ENCODE measurements around the gene ARHGAP22. TPM values are rescaled to one million over a fixed set of nuclear protein-coding genes. Genes with fewer than 3 reads are reported as not detected.

The ARHGAP22 gene
- total RNA-seq, 3 donors from 2014 or later (not counting 1 experiment from before 2014, with no cell fraction given): 0.21 to 0.40 TPM; not detected in 1

DNA sequence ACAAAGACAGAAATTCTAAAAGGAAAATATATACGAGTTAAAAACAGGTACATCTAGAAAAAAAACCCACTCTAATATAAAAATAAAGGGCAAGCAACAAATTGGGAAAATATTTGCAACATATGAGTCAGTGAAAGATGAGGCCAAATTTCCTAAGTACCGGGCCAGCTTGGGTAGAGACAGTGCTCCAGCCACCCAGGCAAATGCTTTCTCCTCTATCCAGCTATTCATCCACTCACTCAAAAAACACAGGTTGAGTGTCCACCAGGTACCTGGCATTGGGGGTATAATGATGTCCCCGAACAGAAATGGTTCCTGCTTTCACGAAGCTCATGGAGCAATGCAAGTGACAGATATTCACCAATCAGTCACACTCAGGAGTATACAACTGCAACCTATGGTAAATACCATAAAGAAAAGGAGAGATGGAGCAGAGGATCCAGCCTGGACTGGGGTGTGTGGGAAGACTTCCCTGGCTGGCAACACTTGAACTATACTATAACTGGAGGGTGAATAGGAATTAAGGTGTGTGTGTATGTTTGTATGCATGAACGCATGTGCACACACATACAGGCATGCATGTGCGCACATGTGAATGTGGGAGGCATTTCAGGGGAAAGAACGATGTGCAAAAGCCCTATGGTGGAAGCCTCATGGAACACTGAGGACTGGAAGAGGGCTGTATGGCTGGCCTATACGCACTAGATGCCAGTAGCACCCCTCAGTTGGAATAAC, 2.3 kb downstream of the ARHGAP22 start:
- H3K9me3 Mint-ChIP-seq: no peaks in the 10 kb centered on the region
- Histone ChIP-seq H3K4me1 (ENCODE audit: control insufficient read depth, insufficient read depth, low read length) (peaks cover 11% of the 10 kb centered on the region), H3K27ac (ENCODE audit: low read length) (no peak overlapping the region), H3K36me3 (ENCODE audit: control insufficient read depth, insufficient read depth, low read length) (no peaks in the 10 kb centered on the region), H3K27me3 (ENCODE audit: control insufficient read depth, insufficient read depth, low read length) (peaks cover 10% of the 10 kb centered on the region), H3K9me3 (ENCODE audit: control insufficient read depth, insufficient read depth, low read length) (no peaks in the 10 kb centered on the region), H3K4me3 (ENCODE audit: low read length) (no peak overlapping the region)
- peaks cover 30 to 31% of the 10 kb centered on the region in 2 donors for H3K27me3 Mint-ChIP-seq (ENCODE audit: low read depth in 2 of 2)
- H3K36me3 Mint-ChIP-seq: no peaks in the 10 kb centered on the region
- intact Hi-C loops (cut with micrococcal nuclease): no loop called here
- DNase-seq: no peak
- H3K4me1 Mint-ChIP-seq: peaks cover 0 to 5% of the 10 kb centered on the region in 2 donors
- no peak overlapping the region for H3K27ac Mint-ChIP-seq
- TF ChIP-seq, protein P1, sequence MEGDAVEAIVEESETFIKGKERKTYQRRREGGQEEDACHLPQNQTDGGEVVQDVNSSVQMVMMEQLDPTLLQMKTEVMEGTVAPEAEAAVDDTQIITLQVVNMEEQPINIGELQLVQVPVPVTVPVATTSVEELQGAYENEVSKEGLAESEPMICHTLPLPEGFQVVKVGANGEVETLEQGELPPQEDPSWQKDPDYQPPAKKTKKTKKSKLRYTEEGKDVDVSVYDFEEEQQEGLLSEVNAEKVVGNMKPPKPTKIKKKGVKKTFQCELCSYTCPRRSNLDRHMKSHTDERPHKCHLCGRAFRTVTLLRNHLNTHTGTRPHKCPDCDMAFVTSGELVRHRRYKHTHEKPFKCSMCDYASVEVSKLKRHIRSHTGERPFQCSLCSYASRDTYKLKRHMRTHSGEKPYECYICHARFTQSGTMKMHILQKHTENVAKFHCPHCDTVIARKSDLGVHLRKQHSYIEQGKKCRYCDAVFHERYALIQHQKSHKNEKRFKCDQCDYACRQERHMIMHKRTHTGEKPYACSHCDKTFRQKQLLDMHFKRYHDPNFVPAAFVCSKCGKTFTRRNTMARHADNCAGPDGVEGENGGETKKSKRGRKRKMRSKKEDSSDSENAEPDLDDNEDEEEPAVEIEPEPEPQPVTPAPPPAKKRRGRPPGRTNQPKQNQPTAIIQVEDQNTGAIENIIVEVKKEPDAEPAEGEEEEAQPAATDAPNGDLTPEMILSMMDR (IDR thresholded peaks at IDR 0.05): no peak
- no peak overlapping the region for H3K4me3 Mint-ChIP-seq
- no peak for ATAC-seq
- WGBS (ENCODE audit: insufficient coverage): 91% methylated on average over 6 of the region's 8 CpGs

DNA sequence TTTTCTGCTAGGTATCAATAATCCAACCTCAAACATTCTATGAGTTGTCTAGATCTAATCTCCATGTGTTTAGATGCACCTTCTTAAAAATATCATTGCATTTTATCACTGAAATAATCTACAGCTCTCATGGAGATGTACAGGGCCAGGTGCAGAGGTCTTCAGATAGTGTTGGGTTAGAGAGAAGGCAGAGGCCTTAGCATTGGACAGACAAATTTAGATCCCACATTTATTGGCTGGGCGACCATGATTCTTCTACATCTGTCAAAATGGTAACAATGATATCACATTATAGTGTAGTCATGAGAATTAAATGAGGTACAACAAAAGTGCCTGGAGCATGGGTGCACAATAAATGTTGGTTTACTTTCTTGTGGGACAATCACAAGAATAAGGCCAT, 3.1 kb downstream of the ARHGAP22 start:
- Mint-ChIP-seq H3K9me3 (no peaks in the 10 kb centered on the region), H3K4me3 (no peak overlapping the region), H3K27me3 (ENCODE audit: low read depth in 2 of 2) (peaks cover 25 to 30% of the 10 kb centered on the region in 2 donors), H3K27ac (no peak overlapping the region), H3K36me3 (no peaks in the 10 kb centered on the region), H3K4me1 (peaks cover 0 to 5% of the 10 kb centered on the region in 2 donors)
- DNase-seq (no peak), ATAC-seq (no peak)
- TF ChIP-seq, protein P1 (IDR thresholded peaks at IDR 0.05): no peak
- Histone ChIP-seq H3K4me1 (ENCODE audit: control insufficient read depth, insufficient read depth, low read length) (peaks cover 10% of the 10 kb centered on the region), H3K27me3 (ENCODE audit: control insufficient read depth, insufficient read depth, low read length) (peaks cover 10% of the 10 kb centered on the region), H3K4me3 (ENCODE audit: low read length) (no peak overlapping the region), H3K27ac (ENCODE audit: low read length) (no peak overlapping the region), H3K36me3 (ENCODE audit: control insufficient read depth, insufficient read depth, low read length) (no peaks in the 10 kb centered on the region), H3K9me3 (ENCODE audit: control insufficient read depth, insufficient read depth, low read length) (no peaks in the 10 kb centered on the region)
- intact Hi-C loops (cut with micrococcal nuclease): no loop called here
- 100% methylated on average over 1 of the region's 1 CpG for WGBS (ENCODE audit: insufficient coverage)

DNA sequence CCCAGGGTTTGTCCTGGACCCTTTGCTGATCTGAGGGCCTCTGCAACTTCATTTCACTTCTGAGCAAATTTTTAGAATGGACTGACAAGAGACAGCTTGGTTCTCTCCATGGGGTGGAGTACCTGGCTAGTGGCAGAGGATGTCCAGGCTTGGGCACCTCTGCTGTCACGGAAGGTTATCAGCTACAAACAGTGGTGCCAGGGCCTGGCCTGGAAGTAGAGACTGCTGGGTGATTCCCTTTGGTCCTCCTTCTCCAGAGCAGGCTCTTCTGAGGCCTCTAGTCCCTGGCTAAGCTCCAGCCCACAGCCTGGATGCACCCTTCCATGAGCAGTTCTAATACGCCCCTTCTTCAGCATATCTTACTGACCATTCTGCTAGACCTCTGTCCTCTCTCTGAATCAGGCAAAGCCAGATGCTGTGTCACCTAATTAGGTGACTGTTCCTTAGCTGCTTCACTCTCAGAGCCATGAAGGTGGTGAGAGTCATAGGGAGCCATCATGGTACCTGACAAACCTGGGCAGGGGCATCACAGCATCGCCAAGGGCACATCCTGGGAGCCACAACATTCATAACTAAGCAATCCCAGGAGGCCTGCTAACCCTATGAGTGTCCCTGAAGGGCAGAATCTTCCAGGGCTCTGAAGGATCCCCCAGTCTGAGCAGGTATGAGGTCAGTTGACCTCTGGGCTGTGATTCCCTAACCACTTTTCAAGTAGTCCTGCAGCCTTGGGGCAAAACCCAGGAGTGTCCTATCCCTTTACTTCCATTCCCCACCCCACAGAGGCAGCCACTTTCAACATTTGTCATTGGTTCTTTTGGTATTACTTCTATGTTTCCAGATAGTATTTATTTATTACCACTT, 4.0 kb downstream of the ARHGAP22 start:
- Mint-ChIP-seq H3K36me3 (no peaks in the 10 kb centered on the region), H3K4me3 (no peak overlapping the region), H3K27ac (no peak overlapping the region), H3K4me1 (peaks cover 0 to 5% of the 10 kb centered on the region in 2 donors), H3K9me3 (no peaks in the 10 kb centered on the region), H3K27me3 (ENCODE audit: low read depth in 2 of 2) (peaks cover 16 to 23% of the 10 kb centered on the region in 2 donors)
- ATAC-seq: no peak
- no peaks in the 10 kb centered on the region for H3K9me3 ChIP-seq (ENCODE audit: control insufficient read depth, insufficient read depth, low read length)
- H3K27ac ChIP-seq (ENCODE audit: low read length): no peak overlapping the region
- 94% methylated on average over 3 of the region's 3 CpGs for WGBS (ENCODE audit: insufficient coverage)
- H3K36me3 ChIP-seq (ENCODE audit: control insufficient read depth, insufficient read depth, low read length): no peaks in the 10 kb centered on the region
- no peak for DNase-seq
- TF ChIP-seq, protein P1 (IDR thresholded peaks at IDR 0.05): no peak
- H3K4me1 ChIP-seq (ENCODE audit: control insufficient read depth, insufficient read depth, low read length): peaks cover 10% of the 10 kb centered on the region
- H3K4me3 ChIP-seq (ENCODE audit: low read length): no peak overlapping the region
- peaks cover 7% of the 10 kb centered on the region for H3K27me3 ChIP-seq (ENCODE audit: control insufficient read depth, insufficient read depth, low read length)
- intact Hi-C loops (cut with micrococcal nuclease): no loop called here
